ENCODE data around the gene AMFR. TPM values are rescaled to one million over a fixed set of nuclear protein-coding genes. Genes with fewer than 3 reads are reported as not detected.

AMFR gene
- 100 to 1,000 TPM; 126 to 215 (median 162) TPM for total RNA-seq

DNA sequence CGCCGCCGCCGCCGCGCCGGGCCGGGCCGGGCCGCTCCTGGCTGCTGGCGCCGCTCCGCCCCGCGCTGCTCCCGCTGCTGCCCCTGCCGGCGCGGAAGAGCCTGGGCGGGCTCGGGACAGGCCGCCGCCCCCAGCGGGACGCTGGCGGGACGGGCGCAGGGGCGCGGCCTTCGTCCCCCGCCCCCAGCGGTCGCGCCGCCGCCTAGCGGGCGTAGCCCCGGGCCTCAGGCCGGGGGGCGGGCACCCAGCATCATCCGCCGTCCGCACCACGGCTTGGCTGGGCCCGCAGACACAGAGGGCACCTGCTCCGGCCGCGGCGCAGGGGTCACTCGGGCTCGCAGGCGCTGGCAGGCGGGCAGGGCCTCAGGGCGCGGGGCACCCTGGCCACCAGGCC, at the start of gene AMFR:
Gene AMFR (minus strand): TSS at position 107 of the 394 bp plus-strand sequence. CDS start 218 bp downstream, outside the sequence.
- no peak for DNase-seq (ENCODE audit: low spot score)

DNA sequence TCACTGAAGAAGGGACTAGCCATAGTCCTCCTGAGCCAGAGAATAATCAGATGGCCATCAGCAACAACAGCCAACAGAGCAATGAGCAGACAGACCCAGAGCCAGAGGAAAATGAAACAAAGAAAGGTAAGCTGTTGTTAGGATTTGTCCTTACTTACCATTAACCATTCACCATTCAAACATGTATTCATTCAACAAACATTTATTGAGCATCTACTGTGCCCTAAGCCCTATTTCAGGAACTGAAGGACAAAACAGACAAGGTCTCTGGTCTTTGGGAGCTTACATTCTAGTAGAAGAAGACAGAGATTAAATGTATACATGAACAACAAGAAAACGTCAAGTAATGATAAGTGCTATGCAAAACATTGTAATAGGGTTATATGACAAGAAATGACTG, 45.3 kb upstream of the AMFR start:
- no peak for DNase-seq (ENCODE audit: low spot score)
- TF ChIP-seq, protein P1, sequence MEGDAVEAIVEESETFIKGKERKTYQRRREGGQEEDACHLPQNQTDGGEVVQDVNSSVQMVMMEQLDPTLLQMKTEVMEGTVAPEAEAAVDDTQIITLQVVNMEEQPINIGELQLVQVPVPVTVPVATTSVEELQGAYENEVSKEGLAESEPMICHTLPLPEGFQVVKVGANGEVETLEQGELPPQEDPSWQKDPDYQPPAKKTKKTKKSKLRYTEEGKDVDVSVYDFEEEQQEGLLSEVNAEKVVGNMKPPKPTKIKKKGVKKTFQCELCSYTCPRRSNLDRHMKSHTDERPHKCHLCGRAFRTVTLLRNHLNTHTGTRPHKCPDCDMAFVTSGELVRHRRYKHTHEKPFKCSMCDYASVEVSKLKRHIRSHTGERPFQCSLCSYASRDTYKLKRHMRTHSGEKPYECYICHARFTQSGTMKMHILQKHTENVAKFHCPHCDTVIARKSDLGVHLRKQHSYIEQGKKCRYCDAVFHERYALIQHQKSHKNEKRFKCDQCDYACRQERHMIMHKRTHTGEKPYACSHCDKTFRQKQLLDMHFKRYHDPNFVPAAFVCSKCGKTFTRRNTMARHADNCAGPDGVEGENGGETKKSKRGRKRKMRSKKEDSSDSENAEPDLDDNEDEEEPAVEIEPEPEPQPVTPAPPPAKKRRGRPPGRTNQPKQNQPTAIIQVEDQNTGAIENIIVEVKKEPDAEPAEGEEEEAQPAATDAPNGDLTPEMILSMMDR (IDR thresholded peaks at IDR 0.05), result no peak
- ATAC-seq (ENCODE audit: low FRiP score), result no peak

More for the DNA sequence above, at the start of gene AMFR:
- TF ChIP-seq, protein P1 (IDR thresholded peaks at IDR 0.05), result peak in 1 of 3 donors; percentile 70
- ATAC-seq (ENCODE audit: low FRiP score), result peak; percentile 97

DNA sequence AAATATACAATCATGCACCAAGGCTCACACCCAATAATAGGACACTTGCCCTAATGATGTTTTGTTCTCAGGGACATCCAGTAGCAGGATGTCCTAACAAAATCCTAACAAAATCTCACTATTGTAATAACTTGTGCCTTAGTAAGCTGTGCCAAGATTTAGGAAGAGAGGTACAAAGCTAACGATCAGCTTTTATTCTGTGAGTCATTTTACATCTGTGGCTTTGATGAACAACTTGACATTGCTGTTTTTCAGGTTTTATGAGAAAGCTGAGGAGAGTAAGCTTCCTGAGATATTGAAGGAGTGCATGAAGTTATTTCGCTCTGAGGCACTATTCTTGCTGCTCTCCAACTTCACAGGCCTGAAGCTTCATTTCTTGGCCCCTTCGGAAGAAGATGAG, 44.9 kb upstream of the AMFR start:
- ATAC-seq (ENCODE audit: low FRiP score) (no peak), DNase-seq (ENCODE audit: low spot score) (no peak)
- TF ChIP-seq, protein P1 (IDR thresholded peaks at IDR 0.05), result no peak

DNA sequence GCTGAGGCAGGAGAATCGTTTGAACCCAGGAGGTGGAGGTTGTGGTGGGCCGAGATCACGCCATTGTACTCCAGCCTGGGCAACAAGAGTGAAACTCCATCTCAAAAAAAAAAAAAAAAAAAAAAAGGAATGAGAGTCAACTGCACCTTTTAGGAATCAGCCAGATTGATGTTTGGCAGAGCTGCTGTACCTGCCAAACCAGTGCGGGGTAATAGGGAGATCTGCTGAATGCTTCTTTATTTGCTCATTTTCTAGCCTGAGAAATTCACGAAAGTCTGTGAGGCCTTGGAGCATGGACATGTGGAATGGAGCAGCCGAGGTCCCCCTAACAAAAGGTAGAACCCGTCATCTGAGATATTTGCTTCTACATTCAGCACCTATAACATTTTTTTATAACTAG, 44.4 kb upstream of the AMFR start:
- DNase-seq (ENCODE audit: low spot score), result no peak
- no peak for ATAC-seq (ENCODE audit: low FRiP score)
- TF ChIP-seq, protein P1 (IDR thresholded peaks at IDR 0.05), result no peak

DNA sequence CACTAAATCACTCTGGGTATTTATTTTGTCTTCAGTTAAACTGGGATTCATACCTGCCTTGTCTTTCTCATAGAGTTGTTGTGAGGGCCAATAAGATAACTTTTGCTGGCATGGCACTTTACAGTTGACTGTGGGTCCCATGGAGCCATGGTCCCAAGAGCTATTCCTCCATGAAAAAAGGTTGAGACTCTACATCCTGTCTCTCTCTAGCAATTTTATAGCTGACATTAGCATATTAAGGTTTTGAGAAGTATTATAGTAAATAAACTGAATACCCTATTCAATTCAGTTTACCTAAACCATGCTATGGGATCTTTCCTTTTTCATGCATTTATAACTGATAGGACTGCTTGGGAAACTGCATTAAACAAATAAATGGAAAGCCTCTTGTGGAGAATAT, 43.5 kb upstream of the AMFR start:
- ATAC-seq (ENCODE audit: low FRiP score) (no peak), DNase-seq (ENCODE audit: low spot score) (no peak)
- TF ChIP-seq, protein P1 (IDR thresholded peaks at IDR 0.05), result no peak

DNA sequence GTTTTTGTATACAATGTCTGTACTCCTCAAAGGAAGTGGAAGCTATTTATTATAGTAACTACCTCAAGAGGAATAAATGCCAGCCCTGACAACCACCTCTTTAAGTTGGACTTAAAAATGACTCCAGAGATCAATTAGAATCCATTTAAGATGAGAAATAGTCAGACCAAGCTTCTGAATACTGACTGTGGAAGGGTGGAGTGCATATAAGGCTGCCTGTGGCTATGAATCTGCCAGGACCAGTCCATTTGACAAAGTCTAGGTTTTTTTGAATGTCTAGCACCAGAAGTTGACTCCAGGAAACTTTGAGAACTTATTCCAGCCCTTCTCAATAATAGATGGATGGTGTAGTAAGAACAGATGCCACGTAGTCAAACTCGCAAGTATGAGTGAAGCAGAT, 41.0 kb upstream of the AMFR start:
- TF ChIP-seq, protein P1 (IDR thresholded peaks at IDR 0.05), result no peak
- no peak for ATAC-seq (ENCODE audit: low FRiP score)
- DNase-seq (ENCODE audit: low spot score), result no peak

DNA sequence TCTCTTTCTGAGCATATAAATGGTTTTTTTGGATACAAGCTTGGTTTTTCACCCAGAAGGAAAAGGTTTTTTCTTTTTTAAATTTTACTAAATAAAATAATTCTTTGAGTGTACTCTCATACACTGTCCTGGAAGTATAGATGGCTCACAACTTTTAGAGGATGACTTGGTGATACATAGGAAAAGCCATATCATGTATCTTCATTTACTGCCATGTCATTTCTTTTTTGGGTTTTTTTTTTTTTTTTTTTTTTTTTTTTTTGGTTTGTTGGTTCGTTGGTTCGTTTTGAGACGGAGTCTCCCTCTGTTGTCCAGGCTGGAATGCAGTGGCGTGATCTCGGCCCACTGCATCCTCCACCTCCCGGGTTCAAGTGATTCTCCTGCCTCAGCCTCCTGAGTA, 37.8 kb upstream of the AMFR start:
- no peak for ATAC-seq (ENCODE audit: low FRiP score)
- DNase-seq (ENCODE audit: low spot score), result no peak
- TF ChIP-seq, protein P1 (IDR thresholded peaks at IDR 0.05), result no peak
